Measurements from ENCODE around the gene PCDHGB1.

DNA sequence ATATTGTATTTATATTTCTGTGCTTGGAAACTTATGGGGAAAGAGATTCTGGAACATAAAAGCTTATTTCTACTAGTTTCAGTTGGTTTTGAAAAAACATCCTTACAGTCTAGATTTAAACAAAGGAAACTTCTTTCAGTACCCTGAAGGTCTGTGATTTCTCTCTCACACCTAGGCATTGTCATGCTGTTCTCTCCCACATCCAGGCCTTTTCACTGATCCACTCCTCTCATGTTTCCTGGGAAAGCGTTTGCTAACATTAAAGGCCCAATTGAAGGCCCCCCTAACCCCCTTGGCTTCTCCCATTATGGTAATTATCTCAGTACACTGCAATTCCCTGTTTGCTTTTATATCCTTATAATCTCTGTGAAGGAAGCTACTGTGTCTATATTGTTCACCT, 7.1 kb upstream of the PCDHGB1 start:
- TF ChIP-seq, protein P1, sequence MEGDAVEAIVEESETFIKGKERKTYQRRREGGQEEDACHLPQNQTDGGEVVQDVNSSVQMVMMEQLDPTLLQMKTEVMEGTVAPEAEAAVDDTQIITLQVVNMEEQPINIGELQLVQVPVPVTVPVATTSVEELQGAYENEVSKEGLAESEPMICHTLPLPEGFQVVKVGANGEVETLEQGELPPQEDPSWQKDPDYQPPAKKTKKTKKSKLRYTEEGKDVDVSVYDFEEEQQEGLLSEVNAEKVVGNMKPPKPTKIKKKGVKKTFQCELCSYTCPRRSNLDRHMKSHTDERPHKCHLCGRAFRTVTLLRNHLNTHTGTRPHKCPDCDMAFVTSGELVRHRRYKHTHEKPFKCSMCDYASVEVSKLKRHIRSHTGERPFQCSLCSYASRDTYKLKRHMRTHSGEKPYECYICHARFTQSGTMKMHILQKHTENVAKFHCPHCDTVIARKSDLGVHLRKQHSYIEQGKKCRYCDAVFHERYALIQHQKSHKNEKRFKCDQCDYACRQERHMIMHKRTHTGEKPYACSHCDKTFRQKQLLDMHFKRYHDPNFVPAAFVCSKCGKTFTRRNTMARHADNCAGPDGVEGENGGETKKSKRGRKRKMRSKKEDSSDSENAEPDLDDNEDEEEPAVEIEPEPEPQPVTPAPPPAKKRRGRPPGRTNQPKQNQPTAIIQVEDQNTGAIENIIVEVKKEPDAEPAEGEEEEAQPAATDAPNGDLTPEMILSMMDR (IDR thresholded peaks at IDR 0.05; ENCODE audit: borderline replicate concordance, extremely low read depth, low read length, poor library complexity, severe bottlenecking): no peak
- no peak for TF ChIP-seq EZH2 (IDR thresholded peaks at IDR 0.05; ENCODE audit: borderline replicate concordance, low read depth, low read length, severe bottlenecking)

All from DND-41 (cell line).